Smooth muscle cell (in vitro differentiated cells): ENCODE data around the gene PABPN1L. TPM values are rescaled to one million over a fixed set of nuclear protein-coding genes. Genes with fewer than 3 reads are reported as not detected.

Source experiments
- DNase-seq: peaks from one replicate; lab custom pipeline; 2025; ENCODE audit not compliant: unreplicated experiment; lab: John Stamatoyannopoulos, UW
- H2AFZ ChIP-seq: fragments of 200-600 bp; sonication (generic); 2 replicates; pipeline ENCODE4 v1.6.0; 2016; ENCODE audit warnings: antibody characterized with exemption, low read depth, mild to moderate bottlenecking
- H3F3A ChIP-seq: fragments of 200-600 bp; sonication (generic); 2 replicates; pipeline ENCODE4 v1.6.0; 2017; ENCODE audit warnings: antibody characterized with exemption, low read depth
- H3K27ac ChIP-seq: fragments of 200-600 bp; sonication (generic); 2 replicates; pipeline ENCODE4 v1.5.1; 2016; ENCODE audit warnings: low read depth, mild to moderate bottlenecking
- H3K27me3 ChIP-seq: fragments of 200-600 bp; sonication (generic); 2 replicates; pipeline ENCODE4 v1.6.1; 2016; ENCODE audit warnings: low read depth, mild to moderate bottlenecking
- H3K36me3 ChIP-seq: fragments of 200-600 bp; sonication (generic); 2 replicates; pipeline ENCODE4 v1.5.1; 2016; ENCODE audit warnings: low read depth
- H3K4me1 ChIP-seq: fragments of 200-600 bp; sonication (generic); 2 replicates; pipeline ENCODE4 v1.5.1; 2016; ENCODE audit warnings: low read depth
- H3K4me2 ChIP-seq: fragments of 200-600 bp; sonication (generic); 2 replicates; pipeline ENCODE4 v1.6.0; 2016; ENCODE audit warnings: mild to moderate bottlenecking
- H3K4me3 ChIP-seq: fragments of 200-600 bp; sonication (generic); 2 replicates; pipeline ENCODE4 v1.5.1; 2016; ENCODE audit warnings: mild to moderate bottlenecking
- H3K79me2 ChIP-seq: fragments of 200-600 bp; sonication (generic); 2 replicates; pipeline ENCODE4 v1.6.0; 2016; ENCODE audit warnings: low read depth, mild to moderate bottlenecking
- H3K9ac ChIP-seq: fragments of 200-600 bp; sonication (generic); 2 replicates; pipeline ENCODE4 v1.6.0; 2016; ENCODE audit warnings: low read depth
- H3K9me3 ChIP-seq: fragments of 200-600 bp; sonication (generic); replicated peaks from 2 replicates; pipeline ENCODE4 v1.5.1; 2016; ENCODE audit warnings: low read depth
- H4K20me1 ChIP-seq: fragments of 200-600 bp; sonication (generic); 2 replicates; pipeline ENCODE4 v1.6.0; 2016; ENCODE audit warnings: low read depth
- CTCF ChIP-seq: fragments of 200-600 bp; sonication (generic); IDR thresholded peaks from 2 replicates; pipeline ENCODE4 v1.5.1; 2017; ENCODE audit warnings: borderline replicate concordance, mild to moderate bottlenecking, antibody characterized with exemption; ENCODE audit not compliant: insufficient read depth, poor library complexity, severe bottlenecking
- WGBS: methylation state at CpG from one replicate; pipeline ENCODE4 v1.1.7; 2016; ENCODE audit warnings: low lambda C conversion rate; 5-methylcytosine and 5-hydroxymethylcytosine counted together
- polyA plus RNA-seq: library from polyadenylated mRNA; unstranded; fragments of >200 nt; fragmentation: Nextera tagmentation; extraction: Ambion mirVana; gene quantifications from 2 replicates; pipeline ENCODE4 v1.2.1, GENCODE V29; 2016
- total RNA-seq: library from RNA; depleted of rRNA; stranded (reverse); fragments of >200 nt; gene quantifications from 2 replicates; pipeline ENCODE4 v1.2.3, GENCODE V29; 2014

The PABPN1L gene
- total and polyA plus RNA-seq, 2 experiments from 2014 or later = not detected

GRCh38 chr16:88871730-88872416 lies 5.4 kb upstream of the PABPN1L start:
- no peaks in the 10 kb centered on the region for H3F3A ChIP-seq
- H3K4me3 ChIP-seq = no peak overlapping the region
- no peaks in the 10 kb centered on the region for H3K4me1 ChIP-seq
- H3K27me3 ChIP-seq = no peaks in the 10 kb centered on the region
- no peak overlapping the region for H3K4me2 ChIP-seq
- 88% methylated on average over 17 of the region's 21 CpGs for WGBS
- H3K9ac ChIP-seq = no peak overlapping the region
- H3K79me2 ChIP-seq = no peaks in the 10 kb centered on the region
- no peak for TF ChIP-seq CTCF
- no peak overlapping the region for H2AFZ ChIP-seq
- no peaks in the 10 kb centered on the region for H3K36me3 ChIP-seq
- H3K9me3 ChIP-seq = no peaks in the 10 kb centered on the region
- H3K27ac ChIP-seq = no peak overlapping the region
- no peaks in the 10 kb centered on the region for H4K20me1 ChIP-seq
- no peak for DNase-seq

- DNase-seq = no peak
- H3K79me2 ChIP-seq = no peaks in the 10 kb centered on the region
- H3K4me2 ChIP-seq = no peak overlapping the region
- H3K27me3 ChIP-seq = no peaks in the 10 kb centered on the region
- TF ChIP-seq CTCF = no peak
- H3K4me3 ChIP-seq = no peak overlapping the region
- 79% methylated on average over 8 of the region's 8 CpGs for WGBS
- H3K9me3 ChIP-seq = no peaks in the 10 kb centered on the region
- no peak overlapping the region for H2AFZ ChIP-seq
- H3F3A ChIP-seq = no peaks in the 10 kb centered on the region
- H3K4me1 ChIP-seq = no peaks in the 10 kb centered on the region
- H3K36me3 ChIP-seq = no peaks in the 10 kb centered on the region
- H3K27ac ChIP-seq = no peak overlapping the region
- H4K20me1 ChIP-seq = no peaks in the 10 kb centered on the region
- H3K9ac ChIP-seq = no peak overlapping the region
These were observed 4.9 kb upstream of the PABPN1L start for GRCh38 chr16:88871349-88871702.

DNA sequence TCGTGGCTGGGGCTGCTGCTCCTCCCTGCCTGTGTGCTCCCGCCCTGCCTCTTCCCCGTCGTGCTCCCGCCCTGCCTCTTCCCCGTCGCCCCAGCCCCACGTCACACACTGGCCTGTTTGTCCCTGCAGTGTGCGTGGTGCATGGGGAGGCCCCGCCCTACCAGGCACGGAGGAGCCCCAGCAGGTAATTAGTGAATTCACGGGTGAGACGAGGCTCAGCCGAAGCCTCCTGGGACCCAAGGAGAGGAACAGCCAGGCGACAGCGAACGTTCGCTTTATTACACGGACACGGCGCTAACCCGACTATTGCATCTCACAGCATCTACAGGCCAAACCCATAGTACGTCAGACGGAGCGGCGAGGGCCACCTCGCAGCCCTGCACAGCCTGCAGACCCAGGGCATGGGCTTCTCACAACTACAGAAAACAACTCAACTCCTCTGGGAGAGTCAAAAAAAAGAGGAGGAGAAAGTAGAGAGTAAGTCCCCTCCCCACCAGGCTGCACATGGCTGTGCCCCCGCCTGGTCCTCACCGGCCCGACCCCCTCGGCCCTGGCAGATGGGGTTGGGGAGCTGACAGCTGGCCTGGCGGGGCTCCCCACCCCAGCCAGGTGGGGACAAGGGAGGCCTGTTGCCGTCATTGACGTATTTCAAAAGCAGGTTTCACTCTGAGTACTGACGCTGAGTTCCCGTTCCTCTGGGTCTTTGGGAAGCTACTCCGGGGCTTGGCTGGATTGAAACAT lies 4.3 kb upstream of the PABPN1L start:
- Histone ChIP-seq H3K27ac (no peak overlapping the region), H2AFZ (no peak overlapping the region), H3K27me3 (no peaks in the 10 kb centered on the region), H3F3A (no peaks in the 10 kb centered on the region), H3K9ac (no peak overlapping the region), H3K4me2 (no peak overlapping the region), H4K20me1 (no peaks in the 10 kb centered on the region), H3K9me3 (no peaks in the 10 kb centered on the region), H3K36me3 (no peaks in the 10 kb centered on the region), H3K4me1 (no peaks in the 10 kb centered on the region), H3K4me3 (no peak overlapping the region), H3K79me2 (no peaks in the 10 kb centered on the region)
- TF ChIP-seq CTCF = no peak
- no peak for DNase-seq
- 87% methylated on average over 31 of the region's 37 CpGs for WGBS

GRCh38 chr16:88869673-88869980 lies 3.2 kb upstream of the PABPN1L start:
- Histone ChIP-seq H3K9ac (no peak overlapping the region), H3K4me1 (no peaks in the 10 kb centered on the region), H3K9me3 (no peaks in the 10 kb centered on the region), H3K4me3 (no peak overlapping the region), H2AFZ (no peak overlapping the region), H3K4me2 (no peak overlapping the region), H3K79me2 (no peaks in the 10 kb centered on the region), H3F3A (no peaks in the 10 kb centered on the region), H4K20me1 (no peaks in the 10 kb centered on the region), H3K36me3 (no peaks in the 10 kb centered on the region), H3K27me3 (no peaks in the 10 kb centered on the region), H3K27ac (no peak overlapping the region)
- TF ChIP-seq CTCF = no peak
- DNase-seq = no peak
- 95% methylated on average over 7 of the region's 9 CpGs for WGBS
